Testis (tissue), 3 donors: ENCODE results near the gene RTL1. TPM values are rescaled to one million over a fixed set of nuclear protein-coding genes. Genes with fewer than 3 reads are reported as not detected.

Experiments
- DNase-seq: peaks from one replicate; pipeline ENCODE4 v3.0.0-alpha.2; 2019
- H3K27ac ChIP-seq, 2 donors: fragments of 200-600 bp; sonication (generic); one replicate each; pipeline ENCODE4 v1.5.1; 2019
- H3K27me3 ChIP-seq: fragments of 200-600 bp; sonication (generic); one replicate; pipeline ENCODE4 v1.5.1; 2019
- H3K36me3 ChIP-seq: fragments of 200-600 bp; sonication (generic); one replicate; pipeline ENCODE4 v1.5.1; 2017; ENCODE audit warnings: low read depth; ENCODE audit errors: missing control alignments
- H3K4me1 ChIP-seq: fragments of 200-600 bp; sonication (generic); one replicate; pipeline ENCODE4 v1.5.1; 2019
- H3K4me3 ChIP-seq, 2 donors: fragments of 200-600 bp; sonication (generic); one replicate each; pipeline ENCODE4 v1.5.1; 2017 to 2019
- H3K9me3 ChIP-seq: fragments of 200-600 bp; sonication (generic); one replicate; pipeline ENCODE4 v1.5.1; 2017
- CTCF ChIP-seq, 3 experiments: fragments of 450-650 bp in 2 of 3; fragments of 200-600 bp in 1 of 3; sonication (generic) in 1 of 3; IDR thresholded peaks; one replicate each; pipeline ENCODE4 v1.5.1; 2016 to 2019; ENCODE audit warnings: antibody characterized with exemption in 3 of 3, mild to moderate bottlenecking in 2 of 3, moderate library complexity in 1 of 3
- POLR2A ChIP-seq: fragments of 450-650 bp; IDR thresholded peaks from one replicate; pipeline ENCODE4 v1.6.1; 2017; ENCODE audit warnings: antibody characterized with exemption, mild to moderate bottlenecking, moderate library complexity
- WGBS, 2 donors: methylation state at CpG; one replicate each; pipeline ENCODE4 v1.1.5; 2018; 5-methylcytosine and 5-hydroxymethylcytosine counted together
- intact Hi-C: fragments of 100-400 bp; cut with DNase I; formaldehyde crosslinking; loops from one replicate; pipeline ENCODE4 v1.15.1; 2023; ENCODE audit warnings: low total_unique reads
- polyA plus RNA-seq: library from polyadenylated mRNA; stranded (reverse); fragments of 350-450 nt; fragmentation: Illumina TruSeq; extraction: RNeasy Lipid Tissue Mini Kit (QIAGEN cat#74804); gene quantifications from one replicate; pipeline ENCODE4 v1.2.3, GENCODE V29; 2014; ENCODE audit warnings: low read depth, low replicate concordance; ENCODE audit not compliant: insufficient read depth
- total RNA-seq, 2 donors: library from RNA; depleted of rRNA; stranded (reverse); fragments of >200 nt; gene quantifications; one replicate each; pipeline ENCODE4 v1.2.3, GENCODE V29; 2016

Gene RTL1
- total and polyA plus RNA-seq, 3 donors from 2014 or later, result 0.34 to 1.2 (median 0.94) TPM

- intact Hi-C loops, result no loop called here
Measured at GRCh38 chr14:100875126-100875525, 28.4 kb downstream of the RTL1 start.

GRCh38 chr14:100874411-100875091 lies 29.0 kb downstream of the RTL1 start:
- no peaks in the 10 kb centered on the region for H3K4me1 ChIP-seq
- no peaks in the 10 kb centered on the region for H3K9me3 ChIP-seq
- TF ChIP-seq CTCF (IDR thresholded peaks at IDR 0.05) (no peak), POLR2A (no peak)
- no peak overlapping the region for H3K27ac ChIP-seq
- no peaks in the 10 kb centered on the region for H3K27me3 ChIP-seq
- H3K36me3 ChIP-seq, result no peaks in the 10 kb centered on the region
- no peak for DNase-seq
- 85 to 92% methylated on average over 16 to 21 of the region's 21 CpGs for WGBS, 2 donors
- H3K4me3 ChIP-seq, result no peak overlapping the region
- intact Hi-C loops, result no loop called here

More at GRCh38 chr14:100875126-100875525, 28.4 kb downstream of the RTL1 start:
- no peak for DNase-seq
- no peak overlapping the region for H3K4me3 ChIP-seq
- 91 to 96% methylated on average over 6 of the region's 6 CpGs for WGBS, 2 donors
- H3K4me1 ChIP-seq, result no peaks in the 10 kb centered on the region
- no peaks in the 10 kb centered on the region for H3K27me3 ChIP-seq
- no peaks in the 10 kb centered on the region for H3K9me3 ChIP-seq
- H3K36me3 ChIP-seq, result no peaks in the 10 kb centered on the region
- H3K27ac ChIP-seq, result no peak overlapping the region
- TF ChIP-seq POLR2A, result no peak
- TF ChIP-seq CTCF (IDR thresholded peaks at IDR 0.05), result no peak

DNA sequence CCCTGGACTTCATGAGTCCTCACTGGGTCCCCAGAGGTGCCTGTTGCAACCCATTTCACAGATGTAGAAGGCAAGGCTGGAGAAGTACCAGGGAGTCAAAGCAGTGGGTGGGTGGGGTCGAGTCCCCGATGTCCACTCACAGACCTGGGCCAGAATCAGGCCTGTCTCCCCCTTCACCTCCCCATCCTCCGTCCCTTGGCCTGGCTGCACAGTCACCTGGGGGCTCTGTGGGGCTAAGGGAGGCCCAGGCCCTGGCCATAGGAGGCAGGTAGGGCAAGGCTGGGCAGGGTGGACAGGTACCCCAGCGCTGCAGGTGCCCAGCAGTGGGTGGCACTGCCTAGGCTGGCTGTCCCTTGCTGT lies 29.5 kb downstream of the RTL1 start:
- intact Hi-C loops, result no loop called here
- TF ChIP-seq CTCF (IDR thresholded peaks at IDR 0.05), result no peak
- TF ChIP-seq POLR2A, result no peak
- Histone ChIP-seq H3K4me1 (no peaks in the 10 kb centered on the region), H3K36me3 (no peaks in the 10 kb centered on the region), H3K4me3 (no peak overlapping the region), H3K9me3 (no peaks in the 10 kb centered on the region), H3K27me3 (no peaks in the 10 kb centered on the region), H3K27ac (no peak overlapping the region)
- WGBS, 2 donors, result 94 to 97% methylated on average over 3 to 4 of the region's 4 CpGs
- no peak for DNase-seq

DNA sequence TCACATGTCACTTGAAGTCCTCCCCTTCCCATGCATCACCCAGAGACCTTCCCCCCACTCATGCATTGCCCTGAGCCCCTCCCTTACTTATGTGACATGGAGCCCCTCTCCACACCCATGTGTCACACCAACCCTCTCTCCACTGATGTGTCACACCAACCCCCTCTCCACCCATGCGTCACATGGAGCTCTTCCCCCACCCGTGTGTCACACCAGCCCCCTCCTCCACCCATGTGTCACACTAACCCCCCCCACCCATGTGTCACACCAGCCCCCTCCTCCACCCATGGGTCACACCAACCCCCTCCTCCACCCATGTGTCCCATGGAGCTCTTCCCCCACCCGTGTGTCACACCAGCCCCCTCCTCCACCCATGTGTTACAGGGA lies 30.4 kb downstream of the RTL1 start:
- Histone ChIP-seq H3K4me3 (no peak overlapping the region), H3K4me1 (no peaks in the 10 kb centered on the region), H3K9me3 (no peaks in the 10 kb centered on the region), H3K36me3 (no peaks in the 10 kb centered on the region), H3K27me3 (no peaks in the 10 kb centered on the region), H3K27ac (no peak overlapping the region)
- DNase-seq, result no peak
- WGBS, 2 donors, result 54 to 63% methylated on average over 3 of the region's 3 CpGs
- intact Hi-C loops, result no loop called here
- no peak for TF ChIP-seq CTCF (IDR thresholded peaks at IDR 0.05)
- no peak for TF ChIP-seq POLR2A
